ENCODE measurements around the gene TPO. TPM values are rescaled to one million over a fixed set of nuclear protein-coding genes. Genes with fewer than 3 reads are reported as not detected.

The TPO gene
- total and polyA plus RNA-seq, 4 donors: not detected

DNA sequence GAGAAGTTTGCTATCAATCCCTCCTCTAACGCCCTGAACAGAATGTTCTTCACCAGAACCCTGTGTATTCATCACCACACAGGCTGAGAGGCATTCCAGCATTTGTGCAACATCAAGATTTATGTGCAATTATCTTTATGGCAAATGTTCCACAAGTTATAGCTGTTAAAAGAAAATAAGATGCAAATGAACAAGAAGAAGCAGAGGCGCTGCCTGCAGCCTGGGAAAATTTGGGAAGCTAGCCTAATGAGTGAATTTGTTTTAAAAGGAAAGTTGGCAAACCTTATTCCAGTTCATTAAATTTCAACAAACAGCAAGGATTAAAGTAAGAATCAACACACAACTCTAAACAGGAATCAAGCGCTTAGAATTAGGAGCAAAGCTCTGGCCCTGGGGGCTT is 5.3 kb downstream of the TPO start:
- H3K4me3 ChIP-seq (ENCODE audit: low read depth in 1 of 3, low read length in 3 of 3): no peak overlapping the region
- no peak for DNase-seq (ENCODE audit: low spot score)
- H3K27me3 ChIP-seq (ENCODE audit: control insufficient read depth in 4 of 4, insufficient read depth in 4 of 4, low read length in 3 of 4): peaks cover 0 to 2% (median under 1%) of the 10 kb centered on the region in 4 donors
- H3K36me3 ChIP-seq (ENCODE audit: control insufficient read depth in 4 of 4, insufficient read depth in 3 of 4, low read depth in 1 of 4, low read length in 3 of 4): no peaks in the 10 kb centered on the region
- no peak overlapping the region for H3K27ac ChIP-seq (ENCODE audit: low read depth in 1 of 2, low read length in 2 of 2)
- no peaks in the 10 kb centered on the region for H3K4me1 ChIP-seq (ENCODE audit: control insufficient read depth in 4 of 4, insufficient read depth in 4 of 4, low read length in 3 of 4)
- no peak overlapping the region for H3K9ac ChIP-seq (ENCODE audit: low read depth in 1 of 2, low read length in 2 of 2)
- H3K9me3 ChIP-seq (ENCODE audit: control insufficient read depth in 4 of 4, low read length in 3 of 4): peaks cover 0 to 1% (median 0%) of the 10 kb centered on the region in 4 donors
- TF ChIP-seq REST (IDR thresholded peaks at IDR 0.05): no peak
- TF ChIP-seq EGR1 (IDR thresholded peaks at IDR 0.05; ENCODE audit: low read depth in 2 of 2): no peak
- TF ChIP-seq TAF1 (conservative IDR thresholded peaks at IDR 0.05): no peak
- no peak for TF ChIP-seq NR2F2 (IDR thresholded peaks at IDR 0.05)
- no peak for TF ChIP-seq FOXA2 (IDR thresholded peaks at IDR 0.05)
- TF ChIP-seq ATF3 (IDR thresholded peaks at IDR 0.05): no peak
- no peak for TF ChIP-seq SP1 (IDR thresholded peaks at IDR 0.05)
- TF ChIP-seq ZBTB33 (IDR thresholded peaks at IDR 0.05): no peak
- TF ChIP-seq HNF4A (conservative IDR thresholded peaks at IDR 0.05): no peak
- no peak for TF ChIP-seq MAX (IDR thresholded peaks at IDR 0.05)
- no peak for TF ChIP-seq HNF4G (IDR thresholded peaks at IDR 0.05)
- TF ChIP-seq RXRA (IDR thresholded peaks at IDR 0.05): no peak
- no peak for TF ChIP-seq JUND (IDR thresholded peaks at IDR 0.05)
- no peak for TF ChIP-seq RAD21 (IDR thresholded peaks at IDR 0.05)
- no peak for TF ChIP-seq CTCF (IDR thresholded peaks at IDR 0.05; ENCODE audit: low read depth, low read length, missing input control)
- WGBS: 78% methylated on average over 3 of the region's 3 CpGs

All from liver (tissue), 9 donors.